ENCODE results near the gene TRAK1.
"Not testable (repeated sequence)": the region's sequence is repeated elsewhere in the genome, so short reads cannot be mapped to it uniquely, and the experiment has no call there.

Gene TRAK1
- total RNA-seq, result 48.8 to 89.6 (median 50.0) reads per million in 3 experiments

GRCh38 chr3:42090973-42091731 lies at the start of gene TRAK1:
TRAK1 (plus strand) TSS chr3:42091357; CDS start chr3:42091470, 113 bp downstream.
- DNase-seq, result no peak

- DNase-seq, result no peak
Measured at GRCh38 chr3:42042747-42043098, 48.4 kb upstream of the TRAK1 start.

GRCh38 chr3:42043099-42043813 lies 47.9 kb upstream of the TRAK1 start:
- DNase-seq, result no peak

DNA sequence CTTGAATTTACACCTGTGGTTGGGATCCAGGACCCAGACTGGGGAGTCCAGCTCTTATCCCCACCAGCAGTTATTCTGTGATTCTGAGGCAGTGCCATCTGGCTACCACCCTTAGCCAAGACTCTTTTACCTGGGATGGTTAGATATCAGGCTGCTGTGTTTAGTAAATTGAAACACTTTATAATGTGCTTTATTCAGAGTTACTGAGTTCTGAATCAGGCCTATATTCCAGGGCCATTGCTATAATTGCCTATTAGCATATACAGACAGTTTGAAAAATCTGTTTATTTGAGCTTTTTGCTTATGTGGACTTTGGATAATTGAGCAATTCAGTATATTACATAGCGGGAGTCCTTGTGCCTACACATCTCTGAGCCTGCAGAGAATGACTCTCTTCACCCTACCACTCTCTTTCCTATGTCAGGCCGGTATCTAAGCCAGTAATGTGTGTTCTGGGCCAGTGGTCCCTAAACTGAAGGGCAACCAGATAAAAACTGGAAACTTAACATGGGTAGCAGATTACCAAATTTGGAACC lies 45.4 kb upstream of the TRAK1 start:
- no peak for DNase-seq

- DNase-seq, result not testable (repeated sequence)
Measured at GRCh38 chr3:42048526-42048925, 42.6 kb upstream of the TRAK1 start.

DNA sequence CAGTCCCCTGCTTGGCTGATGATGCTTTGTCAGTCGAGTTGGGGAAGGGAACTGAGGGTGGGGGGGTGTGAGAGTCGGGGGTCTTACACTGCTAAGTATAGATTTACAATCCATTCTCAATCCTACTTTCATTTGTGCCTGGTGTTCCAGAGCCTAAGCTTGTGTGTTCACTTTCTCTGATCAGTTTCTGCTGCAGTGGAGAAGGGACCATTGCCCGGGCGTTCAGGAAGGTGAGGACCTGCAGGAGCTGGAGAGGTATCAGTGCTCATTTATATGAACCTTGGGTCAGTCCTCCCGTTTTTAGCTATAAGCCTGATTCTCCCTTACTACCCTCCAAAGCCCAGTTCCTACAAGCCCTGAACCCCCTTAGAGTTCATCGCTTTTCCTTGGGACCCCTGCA lies 41.0 kb upstream of the TRAK1 start:
- DNase-seq, result no peak

DNA sequence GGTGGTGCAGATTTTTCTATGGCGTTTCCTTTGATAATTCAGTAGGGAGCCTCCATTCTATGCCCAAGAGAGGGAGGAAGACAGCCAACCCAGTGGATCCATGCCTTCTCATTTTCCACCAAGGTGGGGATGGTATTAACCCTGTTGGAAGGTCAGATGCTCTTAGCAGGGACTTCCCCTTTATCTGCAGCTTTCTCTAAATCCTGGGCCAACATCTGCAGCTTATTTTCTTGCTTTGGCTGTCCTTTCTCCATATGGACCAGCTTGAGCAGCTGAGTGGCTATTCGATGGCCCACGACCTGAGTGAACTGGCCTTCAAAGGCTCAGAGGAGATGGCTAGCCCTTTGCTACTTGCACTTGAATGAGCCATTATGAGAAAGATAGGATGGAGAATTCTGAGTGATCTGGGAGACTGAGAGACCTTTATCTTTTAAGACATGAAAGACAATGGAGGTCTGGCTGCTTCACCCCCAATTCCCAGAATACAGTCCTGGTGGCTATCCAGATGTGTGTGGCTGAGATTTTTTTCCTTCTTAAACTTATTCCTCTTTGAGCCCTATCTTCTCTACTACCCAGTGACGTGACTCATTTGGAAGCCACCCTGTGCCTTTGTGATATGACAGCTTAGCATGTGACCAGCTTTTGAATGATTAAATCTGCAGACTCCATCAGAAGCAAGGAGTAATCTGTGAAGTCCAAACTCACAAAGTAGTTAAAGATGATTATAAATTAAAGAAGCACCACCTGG lies 39.6 kb upstream of the TRAK1 start:
- DNase-seq, result no peak

GRCh38 chr3:42052132-42052483 lies 39.0 kb upstream of the TRAK1 start:
- no peak for DNase-seq

GRCh38 chr3:42052484-42053351 lies 38.4 kb upstream of the TRAK1 start:
- DNase-seq, result no peak

DNA sequence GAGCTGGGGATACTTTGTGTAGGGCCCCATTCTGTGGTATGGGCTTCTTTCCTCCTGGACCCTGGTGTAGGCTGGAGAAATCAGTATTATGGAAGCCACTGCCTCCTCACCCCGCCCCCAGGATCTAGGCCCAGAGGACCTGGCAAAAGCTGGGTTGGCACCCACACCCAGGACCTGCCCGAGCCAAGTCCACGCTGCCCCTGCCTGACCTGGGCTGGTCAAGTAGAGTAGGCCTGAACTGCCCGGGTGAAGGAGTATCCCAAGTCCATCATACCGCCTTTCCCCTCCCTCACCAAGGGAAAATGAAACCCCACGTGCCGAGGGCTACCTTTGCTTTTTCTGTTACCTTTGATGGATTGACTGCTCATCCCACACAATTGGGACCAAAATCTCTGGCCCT lies 37.7 kb upstream of the TRAK1 start:
- no peak for DNase-seq

- no peak for DNase-seq
Measured at GRCh38 chr3:42055291-42055690, 35.9 kb upstream of the TRAK1 start.

DNA sequence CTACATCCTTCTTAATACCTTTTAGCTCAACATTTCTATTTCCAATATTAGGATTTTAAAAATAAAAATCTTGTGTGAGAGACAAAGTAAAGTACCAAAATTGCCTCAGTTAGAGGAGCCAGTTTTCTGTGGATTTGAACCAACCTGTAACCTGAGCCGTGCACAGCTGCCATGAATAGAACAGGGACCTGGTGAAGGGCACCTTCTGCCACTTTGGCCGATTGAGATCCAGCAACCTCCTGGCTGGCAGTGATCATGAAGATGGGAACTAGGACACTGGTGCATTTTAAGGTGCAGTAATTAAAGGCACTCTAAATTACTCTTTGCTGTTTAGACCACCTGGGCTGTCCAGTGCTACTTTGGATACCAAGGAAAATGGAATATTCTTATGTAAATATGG lies 34.3 kb upstream of the TRAK1 start:
- DNase-seq, result no peak

GRCh38 chr3:42057561-42058211 lies 33.5 kb upstream of the TRAK1 start:
- no peak for DNase-seq

GRCh38 chr3:42061025-42061712 lies 30.0 kb upstream of the TRAK1 start:
- DNase-seq, result no peak

GRCh38 chr3:42061713-42062380 lies 29.3 kb upstream of the TRAK1 start:
- DNase-seq, result no peak

GRCh38 chr3:42062464-42062863 lies 28.7 kb upstream of the TRAK1 start:
- no peak for DNase-seq

DNA sequence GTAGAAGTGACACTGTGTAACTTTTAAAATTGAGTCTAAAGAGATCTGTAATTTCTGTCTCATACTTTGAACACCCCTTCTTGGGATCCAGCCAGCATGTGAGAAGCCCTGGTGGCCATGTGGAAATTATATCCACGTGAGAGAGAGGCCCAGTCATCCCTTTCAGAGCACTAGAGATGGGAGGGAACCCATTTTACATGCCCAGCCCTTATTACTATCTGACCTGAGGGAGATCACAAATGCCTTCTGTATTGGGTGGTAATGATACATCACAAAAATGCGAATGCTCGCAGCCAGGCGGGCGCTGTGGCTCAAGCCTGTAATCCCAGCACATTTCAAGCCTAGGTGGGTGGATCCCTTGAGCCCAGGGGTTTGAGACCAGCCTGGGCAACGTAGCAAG lies 27.3 kb upstream of the TRAK1 start:
- DNase-seq, result no peak

GRCh38 chr3:42066516-42067181 lies 24.5 kb upstream of the TRAK1 start:
- DNase-seq, result no peak

DNA sequence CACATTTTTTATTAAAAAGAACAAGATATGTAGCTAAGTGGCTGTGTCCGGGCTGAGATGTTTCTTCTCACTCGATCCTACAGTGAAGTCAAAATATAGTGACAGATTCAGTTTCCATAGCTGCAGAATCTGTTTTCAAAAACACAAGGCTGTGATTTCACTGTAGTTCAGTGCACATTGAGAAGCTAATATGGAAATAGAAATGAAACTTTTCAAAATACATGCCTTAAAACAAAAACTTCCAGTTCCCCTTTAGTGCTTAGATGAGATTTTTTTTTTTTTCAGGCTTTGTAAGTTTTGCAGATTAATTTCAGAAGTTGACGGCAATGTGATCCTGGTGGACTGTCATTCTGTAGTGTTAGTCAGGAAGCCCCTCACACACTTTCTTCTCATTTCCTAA lies 23.8 kb upstream of the TRAK1 start:
- no peak for DNase-seq

Measured in central memory CD4-positive, alpha-beta T cell (primary cell).